Measurements from ENCODE around the gene TUNAR. TPM values are rescaled to one million over a fixed set of nuclear protein-coding genes. Genes with fewer than 3 reads are reported as not detected.

TUNAR gene
- total RNA-seq, 1 donor from 2014 or later = not detected

Other genes starting within 250 kb of the TUNAR start
- gene TCL1B, start 190.4 kb upstream of the TUNAR start, total RNA-seq = not detected in 2 replicates
- gene TCL1A, start 162.7 kb upstream of the TUNAR start, total RNA-seq = not detected in 2 replicates
- gene C14orf132, start 162.5 kb downstream of the TUNAR start, total RNA-seq = 0.20 and 0.21 TPM in 2 replicates